ENCODE measurements around the gene CNTNAP2.

DNA sequence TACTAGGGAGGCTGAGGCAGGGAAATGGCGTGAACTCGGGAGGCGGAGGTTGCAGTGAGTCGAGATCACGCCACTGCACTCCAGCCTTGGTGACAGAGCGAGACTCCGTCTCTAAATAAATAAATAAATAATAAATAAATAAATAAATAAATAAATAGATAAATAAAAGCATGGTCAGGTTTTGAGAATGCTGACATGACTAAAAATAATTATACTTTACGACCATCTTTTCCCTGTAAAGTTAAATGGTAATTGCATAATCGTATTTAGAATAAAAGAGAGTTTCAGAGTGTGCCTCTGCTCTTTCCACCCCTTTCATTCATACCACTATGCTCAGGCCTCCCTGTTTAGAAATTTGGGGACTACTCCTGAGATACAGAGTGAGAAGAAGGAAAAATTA lies 326.5 kb downstream of the CNTNAP2 start:
- TF ChIP-seq, protein P1, sequence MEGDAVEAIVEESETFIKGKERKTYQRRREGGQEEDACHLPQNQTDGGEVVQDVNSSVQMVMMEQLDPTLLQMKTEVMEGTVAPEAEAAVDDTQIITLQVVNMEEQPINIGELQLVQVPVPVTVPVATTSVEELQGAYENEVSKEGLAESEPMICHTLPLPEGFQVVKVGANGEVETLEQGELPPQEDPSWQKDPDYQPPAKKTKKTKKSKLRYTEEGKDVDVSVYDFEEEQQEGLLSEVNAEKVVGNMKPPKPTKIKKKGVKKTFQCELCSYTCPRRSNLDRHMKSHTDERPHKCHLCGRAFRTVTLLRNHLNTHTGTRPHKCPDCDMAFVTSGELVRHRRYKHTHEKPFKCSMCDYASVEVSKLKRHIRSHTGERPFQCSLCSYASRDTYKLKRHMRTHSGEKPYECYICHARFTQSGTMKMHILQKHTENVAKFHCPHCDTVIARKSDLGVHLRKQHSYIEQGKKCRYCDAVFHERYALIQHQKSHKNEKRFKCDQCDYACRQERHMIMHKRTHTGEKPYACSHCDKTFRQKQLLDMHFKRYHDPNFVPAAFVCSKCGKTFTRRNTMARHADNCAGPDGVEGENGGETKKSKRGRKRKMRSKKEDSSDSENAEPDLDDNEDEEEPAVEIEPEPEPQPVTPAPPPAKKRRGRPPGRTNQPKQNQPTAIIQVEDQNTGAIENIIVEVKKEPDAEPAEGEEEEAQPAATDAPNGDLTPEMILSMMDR (conservative IDR thresholded peaks at IDR 0.05) = no peak
- TF ChIP-seq ZFX (IDR thresholded peaks at IDR 0.05) = no peak

Measured in C4-2B (cell line).